Left ventricle myocardium inferior (tissue), 1 donor: ENCODE measurements around the gene WDR90. TPM values are rescaled to one million over a fixed set of nuclear protein-coding genes. Genes with fewer than 3 reads are reported as not detected.

Experiments
- DNase-seq: peaks from one replicate; pipeline ENCODE4 v3.0.0-alpha.2; 2020
- H3K27ac ChIP-seq: fragments of 200-600 bp; replicated peaks from 2 replicates; pipeline ENCODE4 v1.8.0; 2021
- H3K27me3 ChIP-seq: fragments of 200-600 bp; 2 replicates; pipeline ENCODE4 v1.8.0; 2021; ENCODE audit warnings: low read depth
- H3K36me3 ChIP-seq: fragments of 200-600 bp; 2 replicates; pipeline ENCODE4 v1.8.0; 2021
- H3K4me1 ChIP-seq: fragments of 200-600 bp; 2 replicates; pipeline ENCODE4 v1.8.0; 2021
- H3K4me3 ChIP-seq: fragments of 200-600 bp; 2 replicates; pipeline ENCODE4 v1.8.0; 2021; ENCODE audit warnings: mild to moderate bottlenecking, moderate library complexity
- H3K9me3 ChIP-seq: fragments of 200-600 bp; replicated peaks from 2 replicates; pipeline ENCODE4 v1.8.0; 2021
- intact Hi-C: fragments of 100-400 bp; cut with micrococcal nuclease; formaldehyde crosslinking; loops from one replicate; pipeline ENCODE4 v1.11.0; 2022
- total RNA-seq: library from RNA; stranded (reverse); fragmentation: NEBNext Ultra II Directional; extraction: Animal tissue kit (Norgen Biotek cat#: 25700); gene quantifications from one replicate; pipeline ENCODE4 v1.2.1, GENCODE V29; 2021
- TF ChIP-seq, protein P1 (sequence below): fragments of 200-600 bp; IDR thresholded peaks from 2 replicates; pipeline ENCODE4 v1.8.0; 2021; ENCODE audit warnings: antibody characterized with exemption, mild to moderate bottlenecking, borderline replicate concordance
- donor health status: DM: no; HTN: yes; CAD: no; lungs with severe emphysema.

The WDR90 gene
- total RNA-seq, 1 donor from 2014 or later = 9.2 TPM

- no peaks in the 10 kb centered on the region for H3K27me3 ChIP-seq
- peak overlapping the region; percentile 97 for H3K27ac ChIP-seq
- H3K9me3 ChIP-seq = no peaks in the 10 kb centered on the region
- TF ChIP-seq, protein P1, sequence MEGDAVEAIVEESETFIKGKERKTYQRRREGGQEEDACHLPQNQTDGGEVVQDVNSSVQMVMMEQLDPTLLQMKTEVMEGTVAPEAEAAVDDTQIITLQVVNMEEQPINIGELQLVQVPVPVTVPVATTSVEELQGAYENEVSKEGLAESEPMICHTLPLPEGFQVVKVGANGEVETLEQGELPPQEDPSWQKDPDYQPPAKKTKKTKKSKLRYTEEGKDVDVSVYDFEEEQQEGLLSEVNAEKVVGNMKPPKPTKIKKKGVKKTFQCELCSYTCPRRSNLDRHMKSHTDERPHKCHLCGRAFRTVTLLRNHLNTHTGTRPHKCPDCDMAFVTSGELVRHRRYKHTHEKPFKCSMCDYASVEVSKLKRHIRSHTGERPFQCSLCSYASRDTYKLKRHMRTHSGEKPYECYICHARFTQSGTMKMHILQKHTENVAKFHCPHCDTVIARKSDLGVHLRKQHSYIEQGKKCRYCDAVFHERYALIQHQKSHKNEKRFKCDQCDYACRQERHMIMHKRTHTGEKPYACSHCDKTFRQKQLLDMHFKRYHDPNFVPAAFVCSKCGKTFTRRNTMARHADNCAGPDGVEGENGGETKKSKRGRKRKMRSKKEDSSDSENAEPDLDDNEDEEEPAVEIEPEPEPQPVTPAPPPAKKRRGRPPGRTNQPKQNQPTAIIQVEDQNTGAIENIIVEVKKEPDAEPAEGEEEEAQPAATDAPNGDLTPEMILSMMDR = no peak
- peaks cover 7% of the 10 kb centered on the region for H3K36me3 ChIP-seq
- peaks cover 80% of the 10 kb centered on the region for H3K4me1 ChIP-seq
- peak overlapping the region; percentile 87 for H3K4me3 ChIP-seq
- intact Hi-C loops = no loop called here
- DNase-seq = no peak
These were observed 4.6 kb upstream of the WDR90 start for GRCh38 chr16:644556-644955.

DNA sequence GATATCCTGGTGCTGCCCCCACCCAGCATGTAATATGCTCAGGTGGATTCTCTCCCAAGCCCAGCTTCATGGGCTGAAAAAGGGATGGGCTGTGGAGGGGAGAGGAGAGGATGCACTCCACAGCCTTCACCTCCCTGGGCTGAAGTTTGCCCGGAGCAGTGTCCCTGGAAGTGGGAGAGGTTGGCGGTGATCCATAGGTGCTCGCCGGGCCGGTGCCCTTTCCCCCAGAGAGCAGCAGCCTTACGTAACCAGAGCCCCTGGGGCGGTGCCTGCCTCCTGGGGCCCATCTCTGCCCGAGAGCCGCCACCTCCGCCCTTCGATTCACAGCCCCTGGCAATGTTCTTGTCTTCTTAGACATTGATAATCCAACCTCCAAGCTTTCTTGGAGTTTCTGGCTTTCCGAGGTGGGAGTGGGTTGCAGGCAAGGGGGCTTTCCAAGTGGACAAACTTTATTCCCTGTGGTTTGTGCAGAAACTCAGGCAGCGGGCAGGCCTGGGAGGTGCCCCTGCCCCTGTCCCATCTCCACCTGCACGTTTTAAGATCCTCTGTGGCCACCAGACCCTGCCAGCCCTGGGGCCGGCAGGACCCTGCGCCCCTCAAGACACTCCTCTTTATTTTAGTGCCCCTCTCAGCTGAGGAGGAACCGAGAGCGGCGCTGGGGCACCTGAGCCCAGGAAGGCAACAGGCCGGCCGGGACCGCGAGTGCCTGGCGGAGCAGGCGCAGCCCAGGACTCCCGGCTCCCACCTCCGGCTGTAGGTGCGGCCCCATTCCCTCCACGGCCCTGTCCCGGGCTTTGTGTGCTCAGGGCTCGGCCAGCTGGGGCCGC is 3.1 kb upstream of the WDR90 start:
- Histone ChIP-seq H3K27me3 (no peaks in the 10 kb centered on the region), H3K4me1 (peaks cover 89% of the 10 kb centered on the region), H3K9me3 (no peaks in the 10 kb centered on the region), H3K36me3 (peaks cover 7% of the 10 kb centered on the region), H3K4me3 (peak overlapping the region; percentile 87), H3K27ac (peak overlapping the region; percentile 97)
- TF ChIP-seq, protein P1 = no peak
- peak; percentile 79 for DNase-seq
- intact Hi-C loops = no loop called here

GRCh38 chr16:646679-647172 is 2.4 kb upstream of the WDR90 start:
- TF ChIP-seq, protein P1 = no peak
- DNase-seq = no peak
- no peaks in the 10 kb centered on the region for H3K9me3 ChIP-seq
- H3K4me1 ChIP-seq = peaks cover 84% of the 10 kb centered on the region
- intact Hi-C loops = no loop called here
- peak overlapping the region; percentile 97 for H3K27ac ChIP-seq
- peaks cover 7% of the 10 kb centered on the region for H3K36me3 ChIP-seq
- peak overlapping the region; percentile 87 for H3K4me3 ChIP-seq
- no peaks in the 10 kb centered on the region for H3K27me3 ChIP-seq

DNA sequence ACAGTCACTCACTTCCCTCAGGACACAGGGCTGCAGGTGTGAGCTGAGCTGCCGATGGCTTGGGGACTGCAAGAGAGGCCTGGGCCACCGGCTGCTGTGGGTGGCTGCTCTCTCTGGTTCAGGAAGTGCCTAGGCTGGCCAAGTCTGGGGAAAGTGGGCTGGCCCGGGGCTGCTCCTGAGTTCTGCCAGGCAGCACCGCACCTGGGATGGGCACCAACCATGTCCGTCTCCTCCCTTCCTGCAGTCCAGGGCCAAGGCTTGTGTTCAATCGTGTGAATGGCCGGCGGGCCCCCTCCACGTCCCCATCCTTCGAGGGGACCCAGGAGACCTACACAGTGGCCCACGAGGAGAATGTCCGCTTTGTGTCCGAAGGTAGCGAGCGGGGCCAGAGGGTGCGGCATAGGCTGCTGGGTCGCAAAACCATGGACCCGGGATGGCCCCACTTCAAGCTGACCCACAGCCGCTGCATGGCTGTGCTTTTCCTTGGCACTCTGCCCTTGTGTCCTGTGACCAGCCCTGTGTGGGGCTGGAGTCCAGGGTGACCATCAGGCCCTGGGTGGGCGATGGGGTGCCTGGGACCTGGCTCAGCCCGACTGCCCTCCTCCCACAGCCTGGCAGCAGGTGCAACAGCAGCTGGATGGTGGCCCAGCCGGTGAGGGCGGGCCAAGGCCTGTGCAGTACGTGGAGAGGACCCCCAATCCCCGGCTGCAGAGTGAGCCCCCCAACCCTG is 1.8 kb upstream of the WDR90 start:
- Histone ChIP-seq H3K36me3 (peaks cover 7% of the 10 kb centered on the region), H3K4me3 (peak overlapping the region; percentile 87), H3K27me3 (no peaks in the 10 kb centered on the region), H3K4me1 (peaks cover 80% of the 10 kb centered on the region), H3K9me3 (no peaks in the 10 kb centered on the region), H3K27ac (peak overlapping the region; percentile 97)
- intact Hi-C loops = no loop called here
- TF ChIP-seq, protein P1 = no peak
- DNase-seq = no peak

GRCh38 chr16:648071-648780 is 939 bp upstream of the WDR90 start:
- H3K27ac ChIP-seq = peak overlapping the region; percentile 97
- TF ChIP-seq, protein P1 = peak; percentile 37
- H3K4me1 ChIP-seq = peaks cover 71% of the 10 kb centered on the region
- peaks cover 5% of the 10 kb centered on the region for H3K36me3 ChIP-seq
- H3K4me3 ChIP-seq = peak overlapping the region; percentile 87
- intact Hi-C loops = no loop called here
- no peaks in the 10 kb centered on the region for H3K27me3 ChIP-seq
- DNase-seq = no peak
- H3K9me3 ChIP-seq = no peaks in the 10 kb centered on the region
